Activated CD4-positive, alpha-beta T cell treated with anti-CD3 and anti-CD28 coated beads for 1 hour (primary cell): ENCODE results near the gene MKLN1.
"Not testable (repeated sequence)": the region's sequence is repeated elsewhere in the genome, so short reads cannot be mapped to it uniquely, and the experiment has no call there.

Source experiments
- DNase-seq: peaks from one replicate; pipeline ENCODE4 v3.0.0-alpha.2; 2020

Gene MKLN1

DNA sequence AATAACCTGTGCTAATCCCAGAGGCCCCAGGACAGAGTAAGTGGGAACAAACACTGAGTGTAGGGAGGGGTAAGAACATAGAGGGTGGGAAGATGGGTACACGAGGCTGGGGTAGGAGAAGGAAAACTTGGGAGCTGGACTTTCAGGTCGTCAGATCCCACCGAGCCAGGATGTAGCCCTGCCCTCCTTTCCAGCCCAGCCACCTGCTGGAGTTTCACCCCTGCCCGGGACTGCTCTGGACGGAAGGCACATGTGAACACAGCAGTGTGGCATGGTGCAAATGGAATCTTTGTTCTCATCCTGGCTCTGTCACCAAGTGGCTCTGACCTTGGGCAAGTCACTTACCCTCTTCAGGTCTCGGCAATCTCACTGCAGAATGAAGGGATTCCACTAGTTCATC is 176.0 kb downstream of the MKLN1 start:
- no peak for DNase-seq

GRCh38 chr7:131504157-131504899 is 176.7 kb downstream of the MKLN1 start:
- DNase-seq = no peak

- not testable (repeated sequence) for DNase-seq
Observed at GRCh38 chr7:131505037-131505620, 177.5 kb downstream of the MKLN1 start.

DNA sequence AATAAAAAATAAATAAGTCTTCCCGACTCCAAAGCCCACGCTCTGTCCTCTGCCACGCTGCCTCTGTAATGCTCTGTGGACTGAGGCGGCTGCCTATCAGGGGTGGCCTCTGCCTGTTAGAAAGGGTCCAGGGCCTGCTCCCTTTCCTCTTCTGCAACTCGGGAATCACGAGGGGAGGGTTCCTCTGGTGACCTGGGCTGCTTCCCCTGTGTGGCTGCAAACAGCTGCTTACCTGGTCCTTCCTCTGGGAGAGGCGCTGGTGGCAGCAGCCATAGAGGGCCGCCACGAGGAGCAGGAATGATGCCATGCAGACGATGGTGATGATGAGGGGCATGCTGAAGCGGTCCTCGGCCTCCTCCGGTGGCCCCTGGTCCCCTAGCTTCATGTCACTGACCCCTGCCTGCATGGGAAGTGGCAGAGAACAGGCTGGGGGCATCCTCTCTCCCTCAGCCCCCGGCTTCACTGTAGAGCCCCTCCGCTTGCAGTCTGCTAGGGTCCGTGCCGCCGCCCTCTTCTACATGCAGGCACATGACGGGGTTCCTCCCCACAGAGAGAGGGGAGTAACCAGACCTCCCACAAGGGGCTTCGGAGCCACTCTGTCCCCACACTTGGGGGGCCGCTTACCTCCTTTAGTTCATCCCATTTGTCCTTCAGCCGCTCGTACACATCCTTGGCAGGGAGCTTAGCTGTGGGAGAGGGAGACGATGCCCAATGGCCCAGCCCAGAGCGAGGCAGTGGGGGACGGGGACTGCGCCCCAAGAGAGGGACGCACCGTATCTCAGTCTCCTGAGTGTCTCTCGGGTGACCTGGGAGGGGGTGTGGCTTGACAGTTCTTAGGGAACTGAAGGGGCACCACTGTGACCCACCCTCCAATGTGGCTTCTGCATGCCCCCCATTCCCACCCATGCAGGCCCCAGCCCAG is 178.2 kb downstream of the MKLN1 start:
- DNase-seq = no peak

GRCh38 chr7:131506597-131506996 is 178.9 kb downstream of the MKLN1 start:
- DNase-seq = no peak

GRCh38 chr7:131507592-131508331 is 180.1 kb downstream of the MKLN1 start:
- DNase-seq = peak; percentile 67

- DNase-seq = no peak
Observed at GRCh38 chr7:131508754-131509486, 181.2 kb downstream of the MKLN1 start.

- no peak for DNase-seq
Observed at GRCh38 chr7:131509781-131510180, 182.1 kb downstream of the MKLN1 start.

- no peak for DNase-seq
Observed at GRCh38 chr7:131511071-131511470, 183.4 kb downstream of the MKLN1 start.

DNA sequence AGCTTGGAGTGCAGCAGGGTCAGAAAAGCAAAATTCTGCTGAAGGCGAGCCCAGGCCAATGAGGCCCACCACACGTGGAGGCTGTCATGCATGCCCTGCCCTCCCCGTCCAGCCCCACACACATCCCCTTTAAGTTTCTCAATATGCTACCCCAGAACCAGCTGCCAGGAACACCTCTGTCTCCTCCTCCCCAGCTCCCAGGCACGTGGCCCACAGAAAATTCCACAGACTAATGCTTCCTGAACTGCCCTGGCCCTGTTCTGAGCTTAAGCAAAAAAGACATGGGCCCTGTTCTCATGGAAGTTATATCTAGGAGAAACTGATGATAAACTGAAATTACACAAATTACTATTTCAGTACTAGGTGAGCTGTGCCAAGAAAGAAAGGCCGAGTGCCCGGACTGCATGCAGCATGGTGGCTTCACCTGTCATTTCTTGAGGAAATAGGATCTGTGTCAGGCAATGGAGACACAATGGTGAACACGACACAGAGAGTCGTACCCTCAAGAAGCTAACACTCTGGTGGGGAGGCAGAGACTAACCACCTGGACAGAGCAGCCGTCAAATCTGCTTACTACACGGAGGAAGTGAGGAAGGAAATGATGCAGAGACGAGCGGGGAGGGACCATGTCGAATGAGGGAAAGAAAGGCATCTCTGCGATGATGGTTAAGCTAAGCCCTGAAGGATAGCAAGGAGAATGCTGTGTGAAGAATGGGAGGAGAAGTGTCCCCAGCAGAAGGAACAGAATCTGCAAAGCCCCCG is 184.3 kb downstream of the MKLN1 start:
- DNase-seq = no peak

- DNase-seq = peak; percentile 58
Observed at GRCh38 chr7:131513245-131514061, 185.8 kb downstream of the MKLN1 start.

DNA sequence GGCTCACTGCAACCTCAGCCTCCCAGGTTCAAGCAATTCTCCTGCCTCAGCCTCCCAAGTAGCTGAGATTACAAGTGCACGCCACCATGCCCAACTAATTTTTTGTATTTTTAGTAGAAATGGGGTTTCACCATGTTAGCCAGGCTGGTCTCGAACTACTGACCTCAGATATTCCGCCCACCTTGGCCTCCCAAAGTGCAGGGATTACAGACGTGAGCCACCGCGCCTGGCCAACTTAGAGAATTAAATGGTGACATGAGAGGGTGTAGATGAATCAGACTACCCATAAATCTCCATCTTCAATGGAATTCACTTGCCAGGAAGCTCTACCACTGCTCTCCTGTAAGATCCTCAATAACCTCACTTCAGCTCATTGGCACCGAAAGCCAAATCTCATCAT is 187.8 kb downstream of the MKLN1 start:
- not testable (repeated sequence) for DNase-seq

DNA sequence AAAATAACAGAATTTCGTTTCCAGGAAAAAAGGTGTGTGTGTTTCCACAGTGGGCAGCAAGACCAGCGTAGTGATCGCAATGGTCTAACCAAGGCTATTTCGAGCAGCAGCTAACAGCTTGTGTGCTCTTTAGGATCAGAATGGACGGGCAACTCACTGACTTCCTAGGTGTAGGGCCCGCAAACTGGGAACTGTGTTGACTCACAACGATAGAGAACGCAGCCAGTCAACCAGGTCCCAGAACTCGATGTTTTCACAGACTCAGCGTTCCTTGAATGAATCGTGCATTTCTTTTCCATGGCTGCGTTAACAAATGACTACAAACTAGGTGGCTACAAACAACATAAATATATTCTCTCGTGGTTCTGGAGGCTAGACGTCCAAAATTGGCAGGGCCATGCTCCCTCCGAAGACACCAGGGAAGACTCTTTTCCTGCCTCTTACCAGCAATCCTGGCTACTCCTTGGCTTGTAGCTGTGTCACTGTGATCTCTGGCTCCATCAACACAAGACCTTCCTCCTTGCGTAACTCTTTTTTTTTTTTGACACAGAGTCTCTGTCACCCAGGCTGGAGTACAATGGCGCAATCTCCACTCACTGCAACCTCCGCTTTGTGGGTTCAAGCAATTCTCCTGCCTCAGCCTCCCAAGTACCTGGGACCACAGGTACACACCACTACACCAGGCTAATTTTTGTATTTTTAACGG is 189.7 kb downstream of the MKLN1 start:
- no peak for DNase-seq

DNA sequence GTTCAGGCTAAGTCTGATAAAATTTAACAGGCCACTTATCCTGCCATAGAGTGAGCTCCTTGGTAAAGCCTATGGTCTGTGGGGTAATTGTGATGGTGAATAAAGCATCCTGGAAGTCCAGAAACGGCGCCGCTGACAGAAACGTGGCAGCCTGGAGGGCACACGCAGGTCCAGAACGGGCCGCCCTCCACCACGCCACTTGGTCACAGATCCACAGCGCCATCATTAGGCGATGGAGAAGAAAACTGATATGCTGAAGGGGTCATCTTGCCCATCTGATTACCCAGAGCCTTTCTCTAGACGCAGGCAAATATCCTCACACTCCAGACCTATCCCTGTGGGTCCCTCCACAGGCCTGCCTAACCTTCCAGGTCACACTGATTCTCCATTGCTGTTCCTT is 190.9 kb downstream of the MKLN1 start:
- DNase-seq = no peak

DNA sequence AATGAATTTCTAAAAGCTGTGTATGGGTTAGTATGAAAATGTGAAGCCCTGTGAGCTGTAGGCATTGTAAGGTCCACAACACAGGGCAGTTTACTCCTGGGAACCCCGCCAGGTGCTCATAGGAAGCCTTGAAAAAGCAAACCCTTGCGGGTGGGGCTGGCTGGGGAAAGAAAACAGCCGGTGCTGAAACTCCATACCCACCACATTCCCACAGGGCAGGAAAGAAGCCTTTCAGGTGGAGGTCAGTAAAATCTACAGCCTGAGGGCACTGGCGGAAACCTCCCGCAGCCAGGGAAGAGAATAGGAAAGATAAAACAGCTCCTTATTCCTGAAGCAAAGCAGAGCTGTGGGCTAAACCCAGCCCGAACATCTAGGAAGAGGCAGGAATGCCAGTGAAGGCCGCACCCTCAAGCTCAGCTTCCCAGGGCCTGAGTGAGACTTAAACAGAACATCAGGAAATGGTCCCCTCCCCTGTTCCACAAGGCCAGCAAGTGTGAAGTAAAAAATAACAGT is 194.0 kb downstream of the MKLN1 start:
- no peak for DNase-seq

DNA sequence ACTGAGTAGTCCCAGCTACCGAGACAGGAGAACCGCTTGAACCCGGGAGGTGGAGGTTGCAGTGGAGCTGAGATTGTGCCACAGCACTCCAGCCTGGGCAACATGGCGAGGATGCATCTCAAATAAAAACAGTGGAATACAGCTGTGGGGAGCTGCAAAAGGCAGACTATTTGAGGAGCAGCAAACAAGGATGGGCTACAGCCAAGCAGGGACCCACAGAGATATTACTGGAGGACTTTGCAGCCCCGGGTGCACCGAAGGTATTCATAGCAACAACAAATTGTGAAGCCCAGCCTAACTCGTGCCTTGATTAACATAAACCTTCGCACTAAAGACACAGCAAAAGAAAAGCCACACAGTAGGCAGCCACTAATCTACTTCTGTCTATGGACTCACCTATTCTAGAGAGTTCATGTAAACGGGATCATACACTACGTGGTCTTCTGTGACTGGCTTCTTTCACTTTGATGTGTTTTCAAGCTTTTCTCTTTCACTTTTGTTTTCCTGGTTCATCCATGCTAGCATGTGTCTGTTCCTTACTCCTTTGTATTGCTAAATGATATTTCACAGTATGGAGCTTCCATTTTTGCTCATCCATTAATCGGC is 194.8 kb downstream of the MKLN1 start:
- DNase-seq = no peak

DNA sequence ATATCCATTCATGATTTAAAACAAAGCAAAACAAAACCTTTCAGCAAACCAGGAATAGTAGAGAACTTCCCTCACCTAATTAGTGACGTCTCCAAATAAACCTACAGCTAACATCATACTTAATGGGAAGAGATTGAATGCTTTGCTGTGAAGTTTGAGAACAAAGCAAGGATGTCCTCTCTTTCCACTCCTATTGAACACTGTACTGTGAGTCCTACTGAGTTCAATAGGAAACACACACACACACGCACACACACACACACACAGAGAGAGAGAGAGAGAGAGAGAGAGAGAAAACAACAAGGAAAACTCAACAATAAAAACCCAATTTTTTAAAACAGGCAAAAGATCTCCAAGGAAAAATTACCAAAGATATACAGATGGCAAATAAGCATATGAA is 196.4 kb downstream of the MKLN1 start:
- no peak for DNase-seq

- DNase-seq = no peak
Observed at GRCh38 chr7:131524703-131525102, 197.0 kb downstream of the MKLN1 start.

- no peak for DNase-seq
Observed at GRCh38 chr7:131525820-131526219, 198.1 kb downstream of the MKLN1 start.
